ENCODE measurements around the gene HBG1. TPM values are rescaled to one million over a fixed set of nuclear protein-coding genes. Genes with fewer than 3 reads are reported as not detected.

The HBG1 gene
- total and polyA plus RNA-seq, 2 of the 8 experiments (the other 6 are each of a cell fraction or from before 2014, with no cell fraction given), result 0.26 TPM; not detected in 1

GRCh38 chr11:5267033-5267563, 17.4 kb upstream of the HBG1 start (continued):
- TF ChIP-seq SAP30 (IDR thresholded peaks at IDR 0.05; ENCODE audit: insufficient read depth, insufficient replicate concordance, low read length) (no peak), KDM4A (IDR thresholded peaks at IDR 0.05; ENCODE audit: low read depth, low read length, severe bottlenecking) (no peak), SP2 (IDR thresholded peaks at IDR 0.05; ENCODE audit: low read length) (no peak)
- TF ChIP-seq, protein P1, sequence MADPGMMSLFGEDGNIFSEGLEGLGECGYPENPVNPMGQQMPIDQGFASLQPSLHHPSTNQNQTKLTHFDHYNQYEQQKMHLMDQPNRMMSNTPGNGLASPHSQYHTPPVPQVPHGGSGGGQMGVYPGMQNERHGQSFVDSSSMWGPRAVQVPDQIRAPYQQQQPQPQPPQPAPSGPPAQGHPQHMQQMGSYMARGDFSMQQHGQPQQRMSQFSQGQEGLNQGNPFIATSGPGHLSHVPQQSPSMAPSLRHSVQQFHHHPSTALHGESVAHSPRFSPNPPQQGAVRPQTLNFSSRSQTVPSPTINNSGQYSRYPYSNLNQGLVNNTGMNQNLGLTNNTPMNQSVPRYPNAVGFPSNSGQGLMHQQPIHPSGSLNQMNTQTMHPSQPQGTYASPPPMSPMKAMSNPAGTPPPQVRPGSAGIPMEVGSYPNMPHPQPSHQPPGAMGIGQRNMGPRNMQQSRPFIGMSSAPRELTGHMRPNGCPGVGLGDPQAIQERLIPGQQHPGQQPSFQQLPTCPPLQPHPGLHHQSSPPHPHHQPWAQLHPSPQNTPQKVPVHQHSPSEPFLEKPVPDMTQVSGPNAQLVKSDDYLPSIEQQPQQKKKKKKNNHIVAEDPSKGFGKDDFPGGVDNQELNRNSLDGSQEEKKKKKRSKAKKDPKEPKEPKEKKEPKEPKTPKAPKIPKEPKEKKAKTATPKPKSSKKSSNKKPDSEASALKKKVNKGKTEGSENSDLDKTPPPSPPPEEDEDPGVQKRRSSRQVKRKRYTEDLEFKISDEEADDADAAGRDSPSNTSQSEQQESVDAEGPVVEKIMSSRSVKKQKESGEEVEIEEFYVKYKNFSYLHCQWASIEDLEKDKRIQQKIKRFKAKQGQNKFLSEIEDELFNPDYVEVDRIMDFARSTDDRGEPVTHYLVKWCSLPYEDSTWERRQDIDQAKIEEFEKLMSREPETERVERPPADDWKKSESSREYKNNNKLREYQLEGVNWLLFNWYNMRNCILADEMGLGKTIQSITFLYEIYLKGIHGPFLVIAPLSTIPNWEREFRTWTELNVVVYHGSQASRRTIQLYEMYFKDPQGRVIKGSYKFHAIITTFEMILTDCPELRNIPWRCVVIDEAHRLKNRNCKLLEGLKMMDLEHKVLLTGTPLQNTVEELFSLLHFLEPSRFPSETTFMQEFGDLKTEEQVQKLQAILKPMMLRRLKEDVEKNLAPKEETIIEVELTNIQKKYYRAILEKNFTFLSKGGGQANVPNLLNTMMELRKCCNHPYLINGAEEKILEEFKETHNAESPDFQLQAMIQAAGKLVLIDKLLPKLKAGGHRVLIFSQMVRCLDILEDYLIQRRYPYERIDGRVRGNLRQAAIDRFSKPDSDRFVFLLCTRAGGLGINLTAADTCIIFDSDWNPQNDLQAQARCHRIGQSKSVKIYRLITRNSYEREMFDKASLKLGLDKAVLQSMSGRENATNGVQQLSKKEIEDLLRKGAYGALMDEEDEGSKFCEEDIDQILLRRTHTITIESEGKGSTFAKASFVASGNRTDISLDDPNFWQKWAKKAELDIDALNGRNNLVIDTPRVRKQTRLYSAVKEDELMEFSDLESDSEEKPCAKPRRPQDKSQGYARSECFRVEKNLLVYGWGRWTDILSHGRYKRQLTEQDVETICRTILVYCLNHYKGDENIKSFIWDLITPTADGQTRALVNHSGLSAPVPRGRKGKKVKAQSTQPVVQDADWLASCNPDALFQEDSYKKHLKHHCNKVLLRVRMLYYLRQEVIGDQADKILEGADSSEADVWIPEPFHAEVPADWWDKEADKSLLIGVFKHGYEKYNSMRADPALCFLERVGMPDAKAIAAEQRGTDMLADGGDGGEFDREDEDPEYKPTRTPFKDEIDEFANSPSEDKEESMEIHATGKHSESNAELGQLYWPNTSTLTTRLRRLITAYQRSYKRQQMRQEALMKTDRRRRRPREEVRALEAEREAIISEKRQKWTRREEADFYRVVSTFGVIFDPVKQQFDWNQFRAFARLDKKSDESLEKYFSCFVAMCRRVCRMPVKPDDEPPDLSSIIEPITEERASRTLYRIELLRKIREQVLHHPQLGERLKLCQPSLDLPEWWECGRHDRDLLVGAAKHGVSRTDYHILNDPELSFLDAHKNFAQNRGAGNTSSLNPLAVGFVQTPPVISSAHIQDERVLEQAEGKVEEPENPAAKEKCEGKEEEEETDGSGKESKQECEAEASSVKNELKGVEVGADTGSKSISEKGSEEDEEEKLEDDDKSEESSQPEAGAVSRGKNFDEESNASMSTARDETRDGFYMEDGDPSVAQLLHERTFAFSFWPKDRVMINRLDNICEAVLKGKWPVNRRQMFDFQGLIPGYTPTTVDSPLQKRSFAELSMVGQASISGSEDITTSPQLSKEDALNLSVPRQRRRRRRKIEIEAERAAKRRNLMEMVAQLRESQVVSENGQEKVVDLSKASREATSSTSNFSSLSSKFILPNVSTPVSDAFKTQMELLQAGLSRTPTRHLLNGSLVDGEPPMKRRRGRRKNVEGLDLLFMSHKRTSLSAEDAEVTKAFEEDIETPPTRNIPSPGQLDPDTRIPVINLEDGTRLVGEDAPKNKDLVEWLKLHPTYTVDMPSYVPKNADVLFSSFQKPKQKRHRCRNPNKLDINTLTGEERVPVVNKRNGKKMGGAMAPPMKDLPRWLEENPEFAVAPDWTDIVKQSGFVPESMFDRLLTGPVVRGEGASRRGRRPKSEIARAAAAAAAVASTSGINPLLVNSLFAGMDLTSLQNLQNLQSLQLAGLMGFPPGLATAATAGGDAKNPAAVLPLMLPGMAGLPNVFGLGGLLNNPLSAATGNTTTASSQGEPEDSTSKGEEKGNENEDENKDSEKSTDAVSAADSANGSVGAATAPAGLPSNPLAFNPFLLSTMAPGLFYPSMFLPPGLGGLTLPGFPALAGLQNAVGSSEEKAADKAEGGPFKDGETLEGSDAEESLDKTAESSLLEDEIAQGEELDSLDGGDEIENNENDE (IDR thresholded peaks at IDR 0.05; ENCODE audit: insufficient replicate concordance, low read length), result no peak

Measured in H1 (cell line).